CD8-positive, alpha-beta memory T cell (primary cell): ENCODE data around the gene SEZ6L2. TPM values are rescaled to one million over a fixed set of nuclear protein-coding genes. Genes with fewer than 3 reads are reported as not detected.
A peak's percentile ranks its signal among the peaks of the same experiment; 100 is the strongest.

Source experiments
- CTCF ChIA-PET: fragments of 350-600 bp; sonication (Branson Sonifier 250); formaldehyde crosslinking; loops from one replicate; lab custom pipeline; 2021; ENCODE audit warnings: antibody characterized with exemption; lab: Charles Lee
- POLR2A ChIA-PET: fragments of 350-600 bp; sonication (Branson Sonifier 250); formaldehyde crosslinking; loops from one replicate; lab custom pipeline; 2021; ENCODE audit warnings: antibody characterized with exemption; lab: Charles Lee
- DNase-seq, 5 donors: peaks; one replicate each; pipeline versions ENCODE4 v3.0.0 to v3.0.0-alpha.2; 2020 to 2022; ENCODE audit warnings: mixed read lengths in 1 of 5
- H3K27ac ChIP-seq: one replicate; pipeline ENCODE4 v1.7.0; 2013; ENCODE audit warnings: low read depth, mild to moderate bottlenecking, low read length, moderate library complexity
- H3K27me3 ChIP-seq: 2 replicates; pipeline ENCODE4 v1.7.0; 2013; ENCODE audit warnings: low read length, mild to moderate bottlenecking; ENCODE audit not compliant: insufficient read depth, poor library complexity, severe bottlenecking
- H3K36me3 ChIP-seq: 2 replicates; pipeline ENCODE4 v1.7.0; 2013; ENCODE audit warnings: mild to moderate bottlenecking, low read length, moderate library complexity; ENCODE audit not compliant: insufficient read depth
- H3K4me1 ChIP-seq: 2 replicates; pipeline ENCODE4 v1.7.0; 2013; ENCODE audit warnings: mild to moderate bottlenecking, low read length, moderate library complexity; ENCODE audit not compliant: insufficient read depth
- H3K4me3 ChIP-seq: 2 replicates; pipeline ENCODE4 v1.7.0; 2013; ENCODE audit warnings: mild to moderate bottlenecking, low read length
- H3K9me3 ChIP-seq: 2 replicates; pipeline ENCODE4 v1.7.0; 2013; ENCODE audit warnings: mild to moderate bottlenecking, low read length
- H3K27ac Mint-ChIP-seq, 8 donors: one replicate each; pipeline ENCODE4 v1.8.0; 2020 to 2021; ENCODE audit warnings: mixed read lengths in 8 of 8, mild to moderate bottlenecking in 6 of 8, inconsistent platforms in 3 of 8, moderate library complexity in 3 of 8
- H3K27me3 Mint-ChIP-seq, 2 donors: one replicate each; pipeline ENCODE4 v1.8.0; 2020 to 2021; ENCODE audit warnings: mixed read lengths in 2 of 2, mild to moderate bottlenecking in 1 of 2, moderate library complexity in 1 of 2
- H3K36me3 Mint-ChIP-seq, 3 donors: one replicate each; pipeline ENCODE4 v1.8.0; 2020 to 2021; ENCODE audit warnings: mixed read lengths in 3 of 3, inconsistent platforms in 1 of 3, mild to moderate bottlenecking in 1 of 3
- H3K4me1 Mint-ChIP-seq, 3 donors: one replicate each; pipeline ENCODE4 v1.8.0; 2020 to 2021; ENCODE audit warnings: mixed read lengths in 3 of 3, inconsistent platforms in 1 of 3, mild to moderate bottlenecking in 1 of 3
- H3K4me3 Mint-ChIP-seq, 7 donors: one replicate each; pipeline ENCODE4 v1.8.0; 2020 to 2021; ENCODE audit warnings: mixed read lengths in 7 of 7, mild to moderate bottlenecking in 6 of 7, moderate library complexity in 4 of 7, inconsistent platforms in 2 of 7
- H3K9me3 Mint-ChIP-seq, 5 donors: one replicate each; pipeline ENCODE4 v1.8.0; 2020 to 2022; ENCODE audit warnings: mixed read lengths in 5 of 5, mild to moderate bottlenecking in 3 of 5, moderate library complexity in 2 of 5, inconsistent platforms in 1 of 5
- polyA plus RNA-seq: library from polyadenylated mRNA; unstranded; fragments of 300-500 nt; fragmentation: Illumina TruSeq; gene quantifications from one replicate; pipeline ENCODE4 v1.2.3, GENCODE V29; 2021
- total RNA-seq, 2 experiments: library from RNA; stranded (reverse); gene quantifications; one replicate each; pipeline ENCODE4 v1.2.3, GENCODE V29; 2021

SEZ6L2 gene
- total and polyA plus RNA-seq, 3 experiments from 2014 or later: 0.07 to 0.15 TPM; not detected in 1

GRCh38 chr16:29908719-29909220 lies 9.4 kb upstream of the SEZ6L2 start:
- H3K9me3 Mint-ChIP-seq: no peaks in the 10 kb centered on the region
- Histone ChIP-seq H3K9me3 (no peaks in the 10 kb centered on the region), H3K4me1 (no peaks in the 10 kb centered on the region), H3K27me3 (no peaks in the 10 kb centered on the region), H3K36me3 (no peaks in the 10 kb centered on the region), H3K4me3 (no peak overlapping the region), H3K27ac (no peak overlapping the region)
- DNase-seq: no peak
- H3K4me3 Mint-ChIP-seq: no peak overlapping the region
- no peaks in the 10 kb centered on the region for H3K4me1 Mint-ChIP-seq
- ChIA-PET POLR2A (no interaction called here), CTCF (interaction anchor here (1.3 kb wide), 1 partner anchor 8 kb away, joined by 3 read pairs; no protein-coding TSS in a partner anchor)
- no peaks in the 10 kb centered on the region for H3K27me3 Mint-ChIP-seq
- H3K36me3 Mint-ChIP-seq: peaks cover 0 to 28% (median 9%) of the 10 kb centered on the region in 3 donors
- H3K27ac Mint-ChIP-seq: peak overlapping the region in 1 of 8 donors; percentile 60

GRCh38 chr16:29907973-29908372 lies 8.6 kb upstream of the SEZ6L2 start:
- Mint-ChIP-seq H3K36me3 (peaks cover 0 to 21% (median 7%) of the 10 kb centered on the region in 3 donors), H3K4me1 (no peaks in the 10 kb centered on the region), H3K27me3 (peaks cover 0 to 3% of the 10 kb centered on the region in 2 donors), H3K4me3 (no peak overlapping the region), H3K27ac (peak overlapping the region in 2 of 8 donors; percentile 58 to 63), H3K9me3 (no peaks in the 10 kb centered on the region)
- Histone ChIP-seq H3K36me3 (no peaks in the 10 kb centered on the region), H3K27ac (no peak overlapping the region), H3K4me3 (no peak overlapping the region), H3K9me3 (no peaks in the 10 kb centered on the region), H3K27me3 (no peaks in the 10 kb centered on the region), H3K4me1 (no peaks in the 10 kb centered on the region)
- DNase-seq: no peak
- CTCF ChIA-PET: interaction anchor here (1.3 to 1.4 kb wide), 2 partner anchors 9 to 45 kb away, joined by 3 to 4 read pairs; partner anchors contain the start of gene CDIPT
- POLR2A ChIA-PET: no interaction called here

- H3K36me3 Mint-ChIP-seq: peaks cover 0 to 17% (median 7%) of the 10 kb centered on the region in 3 donors
- H3K4me3 ChIP-seq: no peak overlapping the region
- no peak overlapping the region for H3K4me3 Mint-ChIP-seq
- no peaks in the 10 kb centered on the region for H3K4me1 ChIP-seq
- peaks cover 0 to 3% of the 10 kb centered on the region in 2 donors for H3K27me3 Mint-ChIP-seq
- no peak for DNase-seq
- H3K27ac ChIP-seq: no peak overlapping the region
- H3K27ac Mint-ChIP-seq: no peak overlapping the region
- no peaks in the 10 kb centered on the region for H3K9me3 Mint-ChIP-seq
- H3K4me1 Mint-ChIP-seq: no peaks in the 10 kb centered on the region
- ChIA-PET CTCF (interaction anchor here (1.4 kb wide), 1 partner anchor 43 kb away, joined by 4 read pairs; the partner anchor contains the start of gene CDIPT), POLR2A (no interaction called here)
- H3K9me3 ChIP-seq: no peaks in the 10 kb centered on the region
- H3K36me3 ChIP-seq: no peaks in the 10 kb centered on the region
- no peaks in the 10 kb centered on the region for H3K27me3 ChIP-seq
These were observed 7.3 kb upstream of the SEZ6L2 start for GRCh38 chr16:29906520-29907244.

- H3K4me3 Mint-ChIP-seq: no peak overlapping the region
- POLR2A ChIA-PET: no interaction called here
- H3K4me1 Mint-ChIP-seq: peaks cover 0 to 2% (median under 1%) of the 10 kb centered on the region in 3 donors
- peaks cover 0 to 5% of the 10 kb centered on the region in 2 donors for H3K27me3 Mint-ChIP-seq
- H3K27me3 ChIP-seq: no peaks in the 10 kb centered on the region
- no peak for DNase-seq
- CTCF ChIA-PET: no interaction called here
- H3K4me3 ChIP-seq: no peak overlapping the region
- H3K9me3 ChIP-seq: no peaks in the 10 kb centered on the region
- H3K4me1 ChIP-seq: no peaks in the 10 kb centered on the region
- H3K9me3 Mint-ChIP-seq: no peaks in the 10 kb centered on the region
- no peak overlapping the region for H3K27ac Mint-ChIP-seq
- H3K27ac ChIP-seq: no peak overlapping the region
- peaks cover 0 to 16% (median 7%) of the 10 kb centered on the region in 3 donors for H3K36me3 Mint-ChIP-seq
- no peaks in the 10 kb centered on the region for H3K36me3 ChIP-seq
These were observed 6.3 kb upstream of the SEZ6L2 start for GRCh38 chr16:29905668-29906067.

GRCh38 chr16:29904947-29905346 lies 5.6 kb upstream of the SEZ6L2 start:
- Mint-ChIP-seq H3K4me3 (no peak overlapping the region), H3K36me3 (peaks cover 0 to 16% (median 7%) of the 10 kb centered on the region in 3 donors), H3K27me3 (peaks cover 0 to 5% of the 10 kb centered on the region in 2 donors), H3K9me3 (no peaks in the 10 kb centered on the region), H3K27ac (peak overlapping the region in 1 of 8 donors; percentile 22), H3K4me1 (peaks cover 0 to 5% (median 4%) of the 10 kb centered on the region in 3 donors)
- no peaks in the 10 kb centered on the region for H3K27me3 ChIP-seq
- DNase-seq: no peak
- ChIA-PET POLR2A (no interaction called here), CTCF (no interaction called here)
- H3K4me1 ChIP-seq: no peaks in the 10 kb centered on the region
- H3K36me3 ChIP-seq: no peaks in the 10 kb centered on the region
- no peaks in the 10 kb centered on the region for H3K9me3 ChIP-seq
- no peak overlapping the region for H3K27ac ChIP-seq
- no peak overlapping the region for H3K4me3 ChIP-seq

- no peak overlapping the region for H3K27ac Mint-ChIP-seq
These were observed 4.2 kb upstream of the SEZ6L2 start for GRCh38 chr16:29903590-29903989.

GRCh38 chr16:29901607-29901945 lies 2.2 kb upstream of the SEZ6L2 start:
- DNase-seq: no peak
- Histone ChIP-seq H3K27ac (no peak overlapping the region), H3K36me3 (no peaks in the 10 kb centered on the region), H3K27me3 (peaks cover 23% of the 10 kb centered on the region), H3K4me1 (peaks cover 7% of the 10 kb centered on the region), H3K9me3 (no peaks in the 10 kb centered on the region), H3K4me3 (no peak overlapping the region)
- peaks cover 10 to 19% of the 10 kb centered on the region in 2 donors for H3K27me3 Mint-ChIP-seq
- no peaks in the 10 kb centered on the region for H3K9me3 Mint-ChIP-seq
- peak overlapping the region in 5 of 7 donors; percentile 8 to 78 (median 49) for H3K4me3 Mint-ChIP-seq
- CTCF ChIA-PET: no interaction called here
- H3K27ac Mint-ChIP-seq: no peak overlapping the region
- POLR2A ChIA-PET: no interaction called here
- peaks cover 0 to 3% (median 3%) of the 10 kb centered on the region in 3 donors for H3K36me3 Mint-ChIP-seq
- H3K4me1 Mint-ChIP-seq: peaks cover 0 to 9% (median 5%) of the 10 kb centered on the region in 3 donors

More at GRCh38 chr16:29903590-29903989, 4.2 kb upstream of the SEZ6L2 start:
- Histone ChIP-seq H3K36me3 (no peaks in the 10 kb centered on the region), H3K4me1 (peaks cover 7% of the 10 kb centered on the region), H3K27ac (no peak overlapping the region), H3K4me3 (no peak overlapping the region), H3K9me3 (no peaks in the 10 kb centered on the region), H3K27me3 (peaks cover 12% of the 10 kb centered on the region)
- ChIA-PET CTCF (no interaction called here), POLR2A (no interaction called here)
- H3K27me3 Mint-ChIP-seq: peaks cover 2 to 5% of the 10 kb centered on the region in 2 donors
- DNase-seq: no peak
- peak overlapping the region in 1 of 7 donors; percentile 32 for H3K4me3 Mint-ChIP-seq
- peaks cover 0 to 11% (median 4%) of the 10 kb centered on the region in 3 donors for H3K36me3 Mint-ChIP-seq
- no peaks in the 10 kb centered on the region for H3K9me3 Mint-ChIP-seq
- H3K4me1 Mint-ChIP-seq: peaks cover 0 to 6% (median 4%) of the 10 kb centered on the region in 3 donors
